ENCODE measurements around the gene PSMB3.

GRCh38 chr17:38724337-38724988 lies 28.1 kb upstream of the PSMB3 start:
- TF ChIP-seq, protein P1, sequence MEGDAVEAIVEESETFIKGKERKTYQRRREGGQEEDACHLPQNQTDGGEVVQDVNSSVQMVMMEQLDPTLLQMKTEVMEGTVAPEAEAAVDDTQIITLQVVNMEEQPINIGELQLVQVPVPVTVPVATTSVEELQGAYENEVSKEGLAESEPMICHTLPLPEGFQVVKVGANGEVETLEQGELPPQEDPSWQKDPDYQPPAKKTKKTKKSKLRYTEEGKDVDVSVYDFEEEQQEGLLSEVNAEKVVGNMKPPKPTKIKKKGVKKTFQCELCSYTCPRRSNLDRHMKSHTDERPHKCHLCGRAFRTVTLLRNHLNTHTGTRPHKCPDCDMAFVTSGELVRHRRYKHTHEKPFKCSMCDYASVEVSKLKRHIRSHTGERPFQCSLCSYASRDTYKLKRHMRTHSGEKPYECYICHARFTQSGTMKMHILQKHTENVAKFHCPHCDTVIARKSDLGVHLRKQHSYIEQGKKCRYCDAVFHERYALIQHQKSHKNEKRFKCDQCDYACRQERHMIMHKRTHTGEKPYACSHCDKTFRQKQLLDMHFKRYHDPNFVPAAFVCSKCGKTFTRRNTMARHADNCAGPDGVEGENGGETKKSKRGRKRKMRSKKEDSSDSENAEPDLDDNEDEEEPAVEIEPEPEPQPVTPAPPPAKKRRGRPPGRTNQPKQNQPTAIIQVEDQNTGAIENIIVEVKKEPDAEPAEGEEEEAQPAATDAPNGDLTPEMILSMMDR (IDR thresholded peaks at IDR 0.05; ENCODE audit: low read length), result no peak
- TF ChIP-seq EZH2phosphoT487 (IDR thresholded peaks at IDR 0.05; ENCODE audit: low read length), result no peak
